ENCODE results near the gene CXCR6. TPM values are rescaled to one million over a fixed set of nuclear protein-coding genes. Genes with fewer than 3 reads are reported as not detected.

Gene CXCR6
- total RNA-seq, 1 donor from 2014 or later = not detected

GRCh38 chr3:45908761-45909160 lies 34.5 kb upstream of the CXCR6 start:
- Histone ChIP-seq H2AFZ (ENCODE audit: low read depth, low read length) (no peak overlapping the region), H3K79me2 (ENCODE audit: insufficient read depth, low read length) (no peaks in the 10 kb centered on the region), H3K9ac (ENCODE audit: low read length) (no peak overlapping the region), H3K4me1 (ENCODE audit: insufficient read depth, low read length) (peaks cover 15% of the 10 kb centered on the region), H4K20me1 (ENCODE audit: insufficient read depth, low read length) (no peaks in the 10 kb centered on the region), H3K4me2 (ENCODE audit: low read length) (no peak overlapping the region), H3K27ac (ENCODE audit: low read depth, low read length) (no peak overlapping the region), H3K4me3 (ENCODE audit: insufficient read depth, low read depth, low read length) (no peak overlapping the region), H3K36me3 (ENCODE audit: insufficient read depth, low read length) (no peaks in the 10 kb centered on the region), H3K27me3 (ENCODE audit: insufficient read depth, low read length) (no peaks in the 10 kb centered on the region), H3K9me3 (ENCODE audit: insufficient read depth, low read depth, low read length) (no peaks in the 10 kb centered on the region)
- TF ChIP-seq CTCF (IDR thresholded peaks at IDR 0.05; ENCODE audit: insufficient read depth, low read depth, low read length) (no peak), EZH2 (IDR thresholded peaks at IDR 0.05; ENCODE audit: insufficient read depth, low read length) (no peak)
- Mint-ChIP-seq H3K27me3 (ENCODE audit: low read depth, unreplicated experiment) (peaks cover 13% of the 10 kb centered on the region), H3K27ac (ENCODE audit: unreplicated experiment) (no peak overlapping the region), H3K9me3 (ENCODE audit: unreplicated experiment) (peaks cover 19% of the 10 kb centered on the region), H3K4me1 (ENCODE audit: low read depth, unreplicated experiment) (peaks cover 10% of the 10 kb centered on the region), H3K4me3 (ENCODE audit: unreplicated experiment) (no peak overlapping the region), H3K36me3 (ENCODE audit: low read depth, unreplicated experiment) (peaks cover 14% of the 10 kb centered on the region)
- no peak for FAIRE-seq
- no peak for DNase-seq (ENCODE audit: low read depth)

DNA sequence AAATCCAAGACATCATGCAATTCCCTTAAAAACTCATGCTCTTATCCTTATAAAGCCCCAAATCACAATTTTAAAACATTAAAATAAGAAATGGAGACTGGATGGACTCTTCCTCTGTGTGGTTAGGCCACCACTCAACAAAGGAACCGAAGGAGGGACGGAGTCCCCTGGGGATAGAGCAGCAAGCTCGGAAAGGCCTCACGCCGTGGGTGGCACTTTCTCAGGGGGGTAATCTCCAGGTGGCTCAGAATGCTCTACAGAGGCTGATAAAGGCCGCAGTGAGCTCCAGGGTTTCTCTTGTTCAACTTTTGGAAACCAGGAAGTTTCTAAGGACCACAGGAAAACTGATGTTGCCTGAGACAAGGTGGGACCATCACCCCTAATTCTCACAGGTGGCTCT lies 33.7 kb upstream of the CXCR6 start:
- TF ChIP-seq CTCF (IDR thresholded peaks at IDR 0.05; ENCODE audit: insufficient read depth, low read depth, low read length) (no peak), EZH2 (IDR thresholded peaks at IDR 0.05; ENCODE audit: insufficient read depth, low read length) (no peak)
- H3K27ac ChIP-seq (ENCODE audit: low read depth, low read length) = no peak overlapping the region

GRCh38 chr3:45910892-45911291 lies 32.4 kb upstream of the CXCR6 start:
- Mint-ChIP-seq H3K27ac (ENCODE audit: unreplicated experiment) (no peak overlapping the region), H3K27me3 (ENCODE audit: low read depth, unreplicated experiment) (peaks cover 10% of the 10 kb centered on the region), H3K9me3 (ENCODE audit: unreplicated experiment) (peaks cover 9% of the 10 kb centered on the region), H3K4me3 (ENCODE audit: unreplicated experiment) (no peak overlapping the region), H3K36me3 (ENCODE audit: low read depth, unreplicated experiment) (peaks cover 9% of the 10 kb centered on the region), H3K4me1 (ENCODE audit: low read depth, unreplicated experiment) (peaks cover 23% of the 10 kb centered on the region)
- Histone ChIP-seq H3K9ac (ENCODE audit: low read length) (no peak overlapping the region), H4K20me1 (ENCODE audit: insufficient read depth, low read length) (no peaks in the 10 kb centered on the region), H3K4me1 (ENCODE audit: insufficient read depth, low read length) (peaks cover 22% of the 10 kb centered on the region), H3K27ac (ENCODE audit: low read depth, low read length) (no peak overlapping the region), H3K36me3 (ENCODE audit: insufficient read depth, low read length) (no peaks in the 10 kb centered on the region), H3K79me2 (ENCODE audit: insufficient read depth, low read length) (no peaks in the 10 kb centered on the region), H2AFZ (ENCODE audit: low read depth, low read length) (no peak overlapping the region), H3K27me3 (ENCODE audit: insufficient read depth, low read length) (no peaks in the 10 kb centered on the region), H3K9me3 (ENCODE audit: insufficient read depth, low read depth, low read length) (no peaks in the 10 kb centered on the region), H3K4me3 (ENCODE audit: insufficient read depth, low read depth, low read length) (no peak overlapping the region), H3K4me2 (ENCODE audit: low read length) (no peak overlapping the region)
- DNase-seq (ENCODE audit: low read depth) (no peak), FAIRE-seq (no peak)
- TF ChIP-seq EZH2 (IDR thresholded peaks at IDR 0.05; ENCODE audit: insufficient read depth, low read length) (no peak), CTCF (IDR thresholded peaks at IDR 0.05; ENCODE audit: insufficient read depth, low read depth, low read length) (no peak)

More for the DNA sequence above, 33.7 kb upstream of the CXCR6 start:
- Histone ChIP-seq H3K79me2 (ENCODE audit: insufficient read depth, low read length) (no peaks in the 10 kb centered on the region), H3K4me3 (ENCODE audit: insufficient read depth, low read depth, low read length) (no peak overlapping the region), H3K27me3 (ENCODE audit: insufficient read depth, low read length) (no peaks in the 10 kb centered on the region), H3K36me3 (ENCODE audit: insufficient read depth, low read length) (no peaks in the 10 kb centered on the region), H3K9me3 (ENCODE audit: insufficient read depth, low read depth, low read length) (no peaks in the 10 kb centered on the region), H4K20me1 (ENCODE audit: insufficient read depth, low read length) (no peaks in the 10 kb centered on the region), H2AFZ (ENCODE audit: low read depth, low read length) (no peak overlapping the region), H3K9ac (ENCODE audit: low read length) (no peak overlapping the region), H3K4me1 (ENCODE audit: insufficient read depth, low read length) (peaks cover 15% of the 10 kb centered on the region), H3K4me2 (ENCODE audit: low read length) (no peak overlapping the region)
- H3K4me3 Mint-ChIP-seq (ENCODE audit: unreplicated experiment) = no peak overlapping the region
- peaks cover 13% of the 10 kb centered on the region for H3K27me3 Mint-ChIP-seq (ENCODE audit: low read depth, unreplicated experiment)
- FAIRE-seq = no peak
- peaks cover 14% of the 10 kb centered on the region for H3K36me3 Mint-ChIP-seq (ENCODE audit: low read depth, unreplicated experiment)
- no peak for DNase-seq (ENCODE audit: low read depth)
- H3K4me1 Mint-ChIP-seq (ENCODE audit: low read depth, unreplicated experiment) = peaks cover 12% of the 10 kb centered on the region
- H3K9me3 Mint-ChIP-seq (ENCODE audit: unreplicated experiment) = peaks cover 18% of the 10 kb centered on the region
- H3K27ac Mint-ChIP-seq (ENCODE audit: unreplicated experiment) = no peak overlapping the region
